Skeletal muscle satellite cell (primary cell): ENCODE data around the gene PTPRD.

Experiments used
- H3K27me3 ChIP-seq: 2 replicates; pipeline ENCODE4 v1.7.0; 2013; ENCODE audit warnings: low read length; ENCODE audit not compliant: control insufficient read depth, insufficient read depth
- H3K36me3 ChIP-seq: 2 replicates; pipeline ENCODE4 v1.7.0; 2013; ENCODE audit warnings: mild to moderate bottlenecking, control low read depth, low read length; ENCODE audit not compliant: insufficient read depth
- H3K4me1 ChIP-seq: 2 replicates; pipeline ENCODE4 v1.7.0; 2013; ENCODE audit warnings: low read length; ENCODE audit not compliant: control insufficient read depth, insufficient read depth
- H3K4me2 ChIP-seq: 2 replicates; pipeline ENCODE4 v1.7.0; 2013; ENCODE audit warnings: mild to moderate bottlenecking, low read length
- H3K4me3 ChIP-seq: 2 replicates; pipeline ENCODE4 v1.7.0; 2013; ENCODE audit warnings: low read length
- H3K9ac ChIP-seq: 2 replicates; pipeline ENCODE4 v1.7.0; 2013; ENCODE audit warnings: mild to moderate bottlenecking, low read depth, low read length, moderate library complexity
- H3K9me3 ChIP-seq: replicated peaks from 2 replicates; pipeline ENCODE4 v1.7.0; 2013; ENCODE audit warnings: mild to moderate bottlenecking, control low read depth, low read length

Gene PTPRD

GRCh38 chr9:10260501-10260900, 352.3 kb downstream of the PTPRD start:
- H3K27me3 ChIP-seq = no peaks in the 10 kb centered on the region
- H3K36me3 ChIP-seq = no peaks in the 10 kb centered on the region
- H3K4me3 ChIP-seq = no peak overlapping the region
- no peak overlapping the region for H3K4me2 ChIP-seq
- H3K9ac ChIP-seq = no peak overlapping the region
- no peaks in the 10 kb centered on the region for H3K9me3 ChIP-seq
- H3K4me1 ChIP-seq = no peaks in the 10 kb centered on the region

- H3K27me3 ChIP-seq = no peaks in the 10 kb centered on the region
- H3K9ac ChIP-seq = no peak overlapping the region
- no peaks in the 10 kb centered on the region for H3K36me3 ChIP-seq
- no peak overlapping the region for H3K4me3 ChIP-seq
- H3K4me1 ChIP-seq = no peaks in the 10 kb centered on the region
- no peak overlapping the region for H3K4me2 ChIP-seq
- H3K9me3 ChIP-seq = no peaks in the 10 kb centered on the region
These were observed 353.1 kb downstream of the PTPRD start for GRCh38 chr9:10259668-10260067.

- Histone ChIP-seq H3K4me2 (no peak overlapping the region), H3K9me3 (no peaks in the 10 kb centered on the region), H3K9ac (no peak overlapping the region), H3K27me3 (no peaks in the 10 kb centered on the region), H3K4me3 (no peak overlapping the region), H3K36me3 (no peaks in the 10 kb centered on the region), H3K4me1 (no peaks in the 10 kb centered on the region)
These were observed 357.0 kb downstream of the PTPRD start for GRCh38 chr9:10255758-10256157.

- Histone ChIP-seq H3K9me3 (no peaks in the 10 kb centered on the region), H3K4me3 (no peak overlapping the region), H3K9ac (no peak overlapping the region), H3K36me3 (no peaks in the 10 kb centered on the region), H3K4me1 (no peaks in the 10 kb centered on the region), H3K4me2 (no peak overlapping the region), H3K27me3 (no peaks in the 10 kb centered on the region)
These were observed 358.5 kb downstream of the PTPRD start for GRCh38 chr9:10254338-10254737.

- no peaks in the 10 kb centered on the region for H3K4me1 ChIP-seq
- H3K9ac ChIP-seq = no peak overlapping the region
- no peaks in the 10 kb centered on the region for H3K27me3 ChIP-seq
- no peaks in the 10 kb centered on the region for H3K9me3 ChIP-seq
- H3K4me3 ChIP-seq = no peak overlapping the region
- H3K4me2 ChIP-seq = no peak overlapping the region
- no peaks in the 10 kb centered on the region for H3K36me3 ChIP-seq
These were observed 359.5 kb downstream of the PTPRD start for GRCh38 chr9:10253341-10253740.

GRCh38 chr9:10252174-10252573, 360.6 kb downstream of the PTPRD start:
- Histone ChIP-seq H3K9ac (no peak overlapping the region), H3K4me1 (no peaks in the 10 kb centered on the region), H3K4me2 (no peak overlapping the region), H3K4me3 (no peak overlapping the region), H3K9me3 (no peaks in the 10 kb centered on the region), H3K36me3 (no peaks in the 10 kb centered on the region), H3K27me3 (no peaks in the 10 kb centered on the region)

GRCh38 chr9:10251490-10251889, 361.3 kb downstream of the PTPRD start:
- H3K4me3 ChIP-seq = no peak overlapping the region
- H3K36me3 ChIP-seq = no peaks in the 10 kb centered on the region
- no peak overlapping the region for H3K9ac ChIP-seq
- no peaks in the 10 kb centered on the region for H3K9me3 ChIP-seq
- H3K4me1 ChIP-seq = no peaks in the 10 kb centered on the region
- H3K4me2 ChIP-seq = no peak overlapping the region
- H3K27me3 ChIP-seq = no peaks in the 10 kb centered on the region

GRCh38 chr9:10250219-10250618, 362.6 kb downstream of the PTPRD start:
- Histone ChIP-seq H3K4me2 (no peak overlapping the region), H3K36me3 (no peaks in the 10 kb centered on the region), H3K9ac (no peak overlapping the region), H3K4me3 (no peak overlapping the region), H3K9me3 (no peaks in the 10 kb centered on the region), H3K27me3 (no peaks in the 10 kb centered on the region), H3K4me1 (no peaks in the 10 kb centered on the region)

GRCh38 chr9:10248890-10249289, 363.9 kb downstream of the PTPRD start:
- no peaks in the 10 kb centered on the region for H3K4me1 ChIP-seq
- H3K36me3 ChIP-seq = no peaks in the 10 kb centered on the region
- no peak overlapping the region for H3K9ac ChIP-seq
- H3K4me2 ChIP-seq = no peak overlapping the region
- no peak overlapping the region for H3K4me3 ChIP-seq
- no peaks in the 10 kb centered on the region for H3K9me3 ChIP-seq
- no peaks in the 10 kb centered on the region for H3K27me3 ChIP-seq

- Histone ChIP-seq H3K36me3 (no peaks in the 10 kb centered on the region), H3K9ac (no peak overlapping the region), H3K9me3 (no peaks in the 10 kb centered on the region), H3K4me3 (no peak overlapping the region), H3K4me1 (no peaks in the 10 kb centered on the region), H3K27me3 (no peaks in the 10 kb centered on the region), H3K4me2 (no peak overlapping the region)
These were observed 370.5 kb downstream of the PTPRD start for GRCh38 chr9:10242255-10242654.

GRCh38 chr9:10238087-10238486, 374.7 kb downstream of the PTPRD start:
- Histone ChIP-seq H3K9me3 (no peaks in the 10 kb centered on the region), H3K4me3 (no peak overlapping the region), H3K27me3 (no peaks in the 10 kb centered on the region), H3K4me1 (no peaks in the 10 kb centered on the region), H3K36me3 (no peaks in the 10 kb centered on the region), H3K4me2 (no peak overlapping the region), H3K9ac (no peak overlapping the region)

GRCh38 chr9:10237584-10237983, 375.2 kb downstream of the PTPRD start:
- no peak overlapping the region for H3K9ac ChIP-seq
- no peak overlapping the region for H3K4me3 ChIP-seq
- H3K4me2 ChIP-seq = no peak overlapping the region
- no peaks in the 10 kb centered on the region for H3K36me3 ChIP-seq
- H3K4me1 ChIP-seq = no peaks in the 10 kb centered on the region
- H3K9me3 ChIP-seq = no peaks in the 10 kb centered on the region
- no peaks in the 10 kb centered on the region for H3K27me3 ChIP-seq
